HepG2 (cell line): ENCODE results near the gene DNPEP. TPM values are rescaled to one million over a fixed set of nuclear protein-coding genes. Genes with fewer than 3 reads are reported as not detected.

Experiments
- ARID2 ChIP-seq: sonication (generic); formaldehyde crosslinking; IDR thresholded peaks from 2 replicates; pipeline ENCODE4 v1.8.1; 2022; ENCODE audit warnings: mild to moderate bottlenecking, missing genetic modification reagents, borderline replicate concordance
- DNMT3B ChIP-seq: conservative IDR thresholded peaks from 2 replicates; pipeline ENCODE4 v1.6.1; 2016; ENCODE audit warnings: missing biosample characterization, control low read depth
- HCFC1 ChIP-seq: fragments of 150-350 bp; IDR thresholded peaks from 2 replicates; pipeline ENCODE4 v1.6.1; 2014; ENCODE audit warnings: low read depth, low read length
- HNRNPH1 ChIP-seq: fragments of 200-400 bp; formaldehyde crosslinking; optimal IDR thresholded peaks from 2 replicates; pipeline ENCODE3; 2017; ENCODE audit warnings: mild to moderate bottlenecking, low read depth, low read length
- ISL2 ChIP-seq: sonication (generic); formaldehyde crosslinking; IDR thresholded peaks from 2 replicates; pipeline ENCODE4 v1.5.0; 2020; ENCODE audit warnings: missing genetic modification reagents
- KLF11 ChIP-seq: IDR thresholded peaks from 2 replicates; pipeline ENCODE4 v1.6.1; 2016; ENCODE audit warnings: missing compliant biosample characterization
- MAF1 ChIP-seq: sonication (generic); formaldehyde crosslinking; IDR thresholded peaks from 2 replicates; pipeline ENCODE4 v1.5.0; 2020; ENCODE audit warnings: missing genetic modification reagents, borderline replicate concordance
- MBD4 ChIP-seq: IDR thresholded peaks from 2 replicates; pipeline ENCODE4 v1.6.1; 2012; ENCODE audit warnings: low read length, inconsistent platforms, borderline replicate concordance
- NONO ChIP-seq, 2 experiments: fragments of 450-650 bp in 1 of 2; sonication (generic) in 1 of 2; formaldehyde crosslinking in 1 of 2; IDR thresholded peaks in 1 of 2; conservative IDR thresholded peaks in 1 of 2; 2 replicates each; pipeline versions ENCODE4 v1.6.1 to v1.8.0; 2017 to 2022; ENCODE audit warnings: mild to moderate bottlenecking in 1 of 2, missing genetic modification reagents in 1 of 2, moderate library complexity in 1 of 2
- NR2F2 ChIP-seq: IDR thresholded peaks from 2 replicates; pipeline ENCODE4 v1.6.1; 2012; ENCODE audit warnings: low read depth, inconsistent platforms, borderline replicate concordance
- PAWR ChIP-seq: sonication (generic); formaldehyde crosslinking; IDR thresholded peaks from 2 replicates; pipeline ENCODE4 v1.4.0; 2020; ENCODE audit warnings: missing genetic modification reagents, mild to moderate bottlenecking, borderline replicate concordance
- PHB2 ChIP-seq: fragments of 450-650 bp; IDR thresholded peaks from 2 replicates; pipeline ENCODE4 v1.6.1; 2018; ENCODE audit not compliant: partially characterized antibody
- POLR2G ChIP-seq: fragments of 200-400 bp; formaldehyde crosslinking; IDR thresholded peaks from 2 replicates; pipeline ENCODE4 v1.6.1; 2018; ENCODE audit warnings: mild to moderate bottlenecking, low read depth, low read length, moderate library complexity
- RCOR2 ChIP-seq: IDR thresholded peaks from 2 replicates; pipeline ENCODE4 v1.6.1; 2016; ENCODE audit warnings: missing biosample characterization, missing genetic modification reagents
- SCMH1 ChIP-seq: sonication (generic); formaldehyde crosslinking; IDR thresholded peaks from 2 replicates; pipeline ENCODE4 v1.9.0; 2021; ENCODE audit warnings: missing genetic modification reagents, mild to moderate bottlenecking, borderline replicate concordance
- SP140L ChIP-seq: sonication (generic); formaldehyde crosslinking; IDR thresholded peaks from 2 replicates; pipeline ENCODE4 v1.4.0; 2020; ENCODE audit warnings: missing genetic modification reagents, borderline replicate concordance
- TCF7 ChIP-seq: sonication (generic); IDR thresholded peaks from 2 replicates; pipeline ENCODE4 v1.6.1; 2016; ENCODE audit warnings: antibody characterized with exemption, low read depth
- TFDP1 ChIP-seq: IDR thresholded peaks from 2 replicates; pipeline ENCODE4 v1.6.1; 2016; ENCODE audit warnings: missing compliant biosample characterization, missing genetic modification reagents, borderline replicate concordance
- TRIM24 ChIP-seq: sonication (generic); formaldehyde crosslinking; IDR thresholded peaks from 2 replicates; pipeline ENCODE4 v1.8.0; 2022; ENCODE audit warnings: mild to moderate bottlenecking, missing genetic modification reagents
- ZBED4 ChIP-seq: sonication (generic); formaldehyde crosslinking; IDR thresholded peaks from 2 replicates; pipeline ENCODE4 v1.4.0; 2020; ENCODE audit warnings: missing genetic modification reagents, borderline replicate concordance
- ZBTB34 ChIP-seq: sonication (generic); formaldehyde crosslinking; IDR thresholded peaks from 2 replicates; pipeline ENCODE4 v1.8.0; 2022; ENCODE audit warnings: mild to moderate bottlenecking, missing genetic modification reagents
- ZNF558 ChIP-seq: sonication (generic); formaldehyde crosslinking; IDR thresholded peaks from 2 replicates; pipeline ENCODE4 v1.9.0; 2022; ENCODE audit warnings: mild to moderate bottlenecking, missing genetic modification reagents, borderline replicate concordance
- ZNF672 ChIP-seq: sonication (generic); formaldehyde crosslinking; IDR thresholded peaks from 2 replicates; pipeline ENCODE4 v1.8.1; 2022; ENCODE audit warnings: missing genetic modification reagents
- ZNF773 ChIP-seq: sonication (generic); formaldehyde crosslinking; IDR thresholded peaks from 2 replicates; pipeline ENCODE4 v1.4.0; 2020; ENCODE audit warnings: missing genetic modification reagents, borderline replicate concordance
- polyA plus RNA-seq, 8 experiments: library from polyadenylated mRNA; depleted of rRNA in 3 of 8; stranded (reverse) in 7 of 8; unstranded in 1 of 8; fragments of >200 nt; fragmentation: Illumina TruSeq in 4 of 8; extraction: Trizol in 4 of 8; gene quantifications; 2 replicates each; pipeline versions ENCODE4 v1.2.1 to v1.2.3, GENCODE V29; 2011 to 2016; ENCODE audit warnings: low read depth in 4 of 8, missing spikeins in 1 of 8, mixed read lengths in 1 of 8; ENCODE audit not compliant: insufficient read depth in 1 of 8
- total RNA-seq, 5 experiments: library from RNA; depleted of rRNA; stranded (reverse); fragments of >200 nt; fragmentation: Illumina TruSeq; extraction: Trizol; gene quantifications; 2 replicates each; pipeline ENCODE4 v1.2.3, GENCODE V29; 2016; ENCODE audit warnings: low read depth in 1 of 5

Gene DNPEP
- total and polyA plus RNA-seq, 2 of the 13 experiments (the other 11 are each of a cell fraction or from before 2014, with no cell fraction given), result 104 to 109 TPM

GRCh38 chr2:219387306-219388120 is at the start of gene DNPEP (continued):
- no peak for TF ChIP-seq ZBTB34 (CRISPR knock-in tag)
- no peak for TF ChIP-seq ZNF672
- no peak for TF ChIP-seq MAF1 (CRISPR knock-in tag)
- TF ChIP-seq ARID2, result 0 out of 2 replicates have a peak, but pooled peaks have one; percentile 80
- TF ChIP-seq MBD4, result no peak
- TF ChIP-seq PHB2, result no peak
- TF ChIP-seq RCOR2 (CRISPR knock-in tag), result no peak
- TF ChIP-seq TRIM24 (CRISPR knock-in tag), result no peak
- TF ChIP-seq HNRNPH1, result no peak
- TF ChIP-seq POLR2G, result peak; percentile 92
- TF ChIP-seq ZNF773 (CRISPR knock-in tag), result no peak
- no peak for TF ChIP-seq SCMH1 (CRISPR knock-in tag)
- no peak; the same call in 1 of the 2 replicates for TF ChIP-seq NR2F2
- 0 out of 2 replicates have a peak, but pooled peaks have one; percentile 54 for TF ChIP-seq KLF11 (CRISPR knock-in tag)
- TF ChIP-seq ZNF558 (CRISPR knock-in tag), result no peak
- peak; percentile 51; the same call in 1 of the 2 replicates for TF ChIP-seq TFDP1 (CRISPR knock-in tag)
- TF ChIP-seq ZBED4, result peak; percentile 90
- no peak for TF ChIP-seq TCF7
- no peak for TF ChIP-seq HCFC1
- 0 out of 2 replicates have a peak, but pooled peaks have one; percentile 47 for TF ChIP-seq PAWR (CRISPR knock-in tag)
- TF ChIP-seq NONO (IDR thresholded peaks at IDR 0.05), result no peak
- peak; percentile 35; the same call in 1 of the 2 replicates for TF ChIP-seq NONO (CRISPR knock-in tag; conservative IDR thresholded peaks at IDR 0.05)
- TF ChIP-seq SP140L (CRISPR knock-in tag), result no peak
- TF ChIP-seq DNMT3B (CRISPR knock-in tag), result peak; percentile 77; the same call in 1 of the 2 replicates
- peak; percentile 33; the same call in 1 of the 2 replicates for TF ChIP-seq ISL2 (CRISPR knock-in tag)
